Body of pancreas (tissue), 4 donors: Measurements from ENCODE around the gene PSPC1.

Experiments
- POLR2A ChIP-seq, 3 donors: fragments of 450-650 bp; IDR thresholded peaks; one replicate each; pipeline ENCODE4 v1.6.1; 2016; ENCODE audit warnings: antibody characterized with exemption in 3 of 3, mild to moderate bottlenecking in 2 of 3
- TF ChIP-seq, protein P1 (sequence below), 7 experiments: fragments of 450-650 bp in 4 of 7; fragments of 200-600 bp in 3 of 7; sonication (generic) in 3 of 7; IDR thresholded peaks; one replicate each; pipeline ENCODE4 v1.5.1; 2016 to 2019; ENCODE audit warnings: antibody characterized with exemption in 7 of 7

DNA sequence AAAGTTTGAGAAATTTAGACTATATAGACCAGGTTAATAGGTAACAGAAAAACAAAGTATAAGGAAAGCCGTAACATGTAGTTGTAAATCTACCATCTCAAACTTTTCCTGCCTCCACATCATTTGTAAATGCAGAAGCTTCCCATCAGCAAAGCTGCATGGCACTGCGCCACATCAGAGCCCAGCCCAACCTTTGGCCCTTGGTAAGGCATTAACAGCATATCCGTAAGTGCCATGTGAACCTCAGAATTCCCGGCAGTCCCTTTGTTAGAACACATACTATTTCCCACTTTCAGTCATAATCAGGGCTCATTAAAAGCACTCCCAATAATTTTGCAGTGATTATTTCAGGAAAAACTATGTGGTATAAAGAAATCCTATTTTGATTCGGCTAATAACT lies 97.7 kb downstream of the PSPC1 start:
- TF ChIP-seq, protein P1, sequence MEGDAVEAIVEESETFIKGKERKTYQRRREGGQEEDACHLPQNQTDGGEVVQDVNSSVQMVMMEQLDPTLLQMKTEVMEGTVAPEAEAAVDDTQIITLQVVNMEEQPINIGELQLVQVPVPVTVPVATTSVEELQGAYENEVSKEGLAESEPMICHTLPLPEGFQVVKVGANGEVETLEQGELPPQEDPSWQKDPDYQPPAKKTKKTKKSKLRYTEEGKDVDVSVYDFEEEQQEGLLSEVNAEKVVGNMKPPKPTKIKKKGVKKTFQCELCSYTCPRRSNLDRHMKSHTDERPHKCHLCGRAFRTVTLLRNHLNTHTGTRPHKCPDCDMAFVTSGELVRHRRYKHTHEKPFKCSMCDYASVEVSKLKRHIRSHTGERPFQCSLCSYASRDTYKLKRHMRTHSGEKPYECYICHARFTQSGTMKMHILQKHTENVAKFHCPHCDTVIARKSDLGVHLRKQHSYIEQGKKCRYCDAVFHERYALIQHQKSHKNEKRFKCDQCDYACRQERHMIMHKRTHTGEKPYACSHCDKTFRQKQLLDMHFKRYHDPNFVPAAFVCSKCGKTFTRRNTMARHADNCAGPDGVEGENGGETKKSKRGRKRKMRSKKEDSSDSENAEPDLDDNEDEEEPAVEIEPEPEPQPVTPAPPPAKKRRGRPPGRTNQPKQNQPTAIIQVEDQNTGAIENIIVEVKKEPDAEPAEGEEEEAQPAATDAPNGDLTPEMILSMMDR (IDR thresholded peaks at IDR 0.05): no peak
- TF ChIP-seq POLR2A (IDR thresholded peaks at IDR 0.05): no peak
